Calu3 (cell line): ENCODE results near the gene OR14J1. TPM values are rescaled to one million over a fixed set of nuclear protein-coding genes. Genes with fewer than 3 reads are reported as not detected.

Source experiments
- BruUV-seq: library from RNA; stranded (reverse); fragments of 400-500 nt; replicated peaks from 2 replicates; lab custom pipeline; 2021; lab: Mats Ljungman, UMichigan
- CTCF ChIA-PET: fragments of 300-600 bp; sonication (Branson Sonifier 250); formaldehyde crosslinking; loops from one replicate; lab custom pipeline; 2022; ENCODE audit warnings: antibody characterized with exemption; lab: Charles Lee
- DNase-seq: peaks from one replicate; pipeline ENCODE4 v3.0.0; 2022
- H3K27ac Mint-ChIP-seq: one replicate; pipeline ENCODE4 v1.8.0; 2022; ENCODE audit warnings: mixed read lengths; ENCODE audit not compliant: unreplicated experiment
- H3K27me3 Mint-ChIP-seq: one replicate; pipeline ENCODE4 v1.8.0; 2022; ENCODE audit warnings: mixed read lengths; ENCODE audit not compliant: unreplicated experiment
- H3K36me3 Mint-ChIP-seq: one replicate; pipeline ENCODE4 v1.8.0; 2022; ENCODE audit warnings: mild to moderate bottlenecking, moderate library complexity, mixed read lengths; ENCODE audit not compliant: insufficient read depth, unreplicated experiment
- H3K4me1 Mint-ChIP-seq: one replicate; pipeline ENCODE4 v1.8.0; 2022; ENCODE audit warnings: mild to moderate bottlenecking, low read depth, mixed read lengths; ENCODE audit not compliant: unreplicated experiment
- H3K4me3 Mint-ChIP-seq: one replicate; pipeline ENCODE4 v1.8.0; 2022; ENCODE audit warnings: mild to moderate bottlenecking, low read depth, moderate library complexity, mixed read lengths; ENCODE audit not compliant: unreplicated experiment
- H3K9me3 Mint-ChIP-seq: one replicate; pipeline ENCODE4 v1.8.0; 2022; ENCODE audit warnings: low read depth, mixed read lengths; ENCODE audit not compliant: unreplicated experiment
- CTCF ChIP-seq: fragments of 200-600 bp; IDR thresholded peaks from one replicate; pipeline ENCODE4 v1.8.0; 2022; ENCODE audit warnings: antibody characterized with exemption; ENCODE audit not compliant: unreplicated experiment
- intact Hi-C: fragments of 100-400 bp; cut with micrococcal nuclease; formaldehyde crosslinking; loops from one replicate; pipeline ENCODE4 v1.10.0; 2022; ENCODE audit not compliant: unreplicated experiment
- total RNA-seq: library from RNA; stranded (reverse); gene quantifications from 2 replicates; pipeline ENCODE4 v1.2.3, GENCODE V29; 2022

Gene OR14J1
- total RNA-seq, 1 experiment from 2014 or later = not detected

- H3K27me3 Mint-ChIP-seq = no peaks in the 10 kb centered on the region
- peaks cover 12% of the 10 kb centered on the region for H3K9me3 Mint-ChIP-seq
- BruUV-seq = no TSS peak
- DNase-seq = no peak
- CTCF ChIA-PET = no interaction called here
- H3K27ac Mint-ChIP-seq = no peak overlapping the region
- no peaks in the 10 kb centered on the region for H3K4me1 Mint-ChIP-seq
- TF ChIP-seq CTCF = no peak
- H3K4me3 Mint-ChIP-seq = no peak overlapping the region
- intact Hi-C loops = no loop called here
- H3K36me3 Mint-ChIP-seq = no peaks in the 10 kb centered on the region
Observed at GRCh38 chr6:29263001-29263400, 38.5 kb upstream of the OR14J1 start.

GRCh38 chr6:29294499-29294914 is 7.0 kb upstream of the OR14J1 start:
- DNase-seq = peak; percentile 47
- H3K36me3 Mint-ChIP-seq = no peaks in the 10 kb centered on the region
- BruUV-seq = no TSS peak
- H3K4me1 Mint-ChIP-seq = no peaks in the 10 kb centered on the region
- peak overlapping the region; percentile 94 for H3K27ac Mint-ChIP-seq
- no peak overlapping the region for H3K4me3 Mint-ChIP-seq
- H3K27me3 Mint-ChIP-seq = no peaks in the 10 kb centered on the region
- H3K9me3 Mint-ChIP-seq = peaks cover 3% of the 10 kb centered on the region
- CTCF ChIA-PET = no interaction called here
- intact Hi-C loops = no loop called here
- no peak for TF ChIP-seq CTCF

GRCh38 chr6:29295181-29295585 is 6.3 kb upstream of the OR14J1 start:
- no peaks in the 10 kb centered on the region for H3K4me1 Mint-ChIP-seq
- no peak for TF ChIP-seq CTCF
- H3K27me3 Mint-ChIP-seq = no peaks in the 10 kb centered on the region
- intact Hi-C loops = no loop called here
- BruUV-seq = no TSS peak
- peaks cover 3% of the 10 kb centered on the region for H3K9me3 Mint-ChIP-seq
- no peak overlapping the region for H3K4me3 Mint-ChIP-seq
- peak; percentile 17 for DNase-seq
- CTCF ChIA-PET = no interaction called here
- H3K36me3 Mint-ChIP-seq = no peaks in the 10 kb centered on the region
- H3K27ac Mint-ChIP-seq = peak overlapping the region; percentile 94

- intact Hi-C loops = no loop called here
Observed at GRCh38 chr6:29295623-29296022, 5.9 kb upstream of the OR14J1 start.

More at GRCh38 chr6:29295623-29296022, 5.9 kb upstream of the OR14J1 start:
- no peaks in the 10 kb centered on the region for H3K36me3 Mint-ChIP-seq
- no peak for TF ChIP-seq CTCF
- H3K27me3 Mint-ChIP-seq = no peaks in the 10 kb centered on the region
- H3K4me3 Mint-ChIP-seq = no peak overlapping the region
- DNase-seq = no peak
- no peak overlapping the region for H3K27ac Mint-ChIP-seq
- no peaks in the 10 kb centered on the region for H3K4me1 Mint-ChIP-seq
- BruUV-seq = no TSS peak
- CTCF ChIA-PET = no interaction called here
- H3K9me3 Mint-ChIP-seq = peaks cover 3% of the 10 kb centered on the region
